Measurements from ENCODE around the gene RPTOR. TPM values are rescaled to one million over a fixed set of nuclear protein-coding genes. Genes with fewer than 3 reads are reported as not detected.

The RPTOR gene
- total and polyA plus RNA-seq, 2 experiments from 2014 or later, result 6.6 to 16.1 TPM

DNA sequence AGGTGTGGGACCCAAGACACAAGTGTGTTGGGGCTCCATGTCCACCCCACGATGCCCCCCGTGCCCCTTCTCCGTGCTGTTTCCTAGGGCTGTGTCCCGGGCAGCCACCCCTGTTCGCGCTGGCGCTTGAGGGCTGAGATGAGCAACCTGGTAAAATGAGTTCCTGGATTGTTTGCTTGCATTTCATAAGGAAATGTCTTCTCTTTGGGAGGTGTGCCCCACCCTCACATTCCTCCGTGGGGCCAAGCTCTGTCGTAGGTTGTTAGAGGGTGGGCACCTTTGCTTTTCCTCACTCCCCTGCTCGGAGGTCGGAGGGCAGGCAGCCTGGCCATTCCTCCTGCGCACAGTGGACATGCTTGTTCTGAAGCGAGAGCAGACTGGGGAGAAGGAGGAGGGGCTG, 275.7 kb downstream of the RPTOR start:
- H3F3A ChIP-seq (ENCODE audit: insufficient read depth), result no peaks in the 10 kb centered on the region
- no peaks in the 10 kb centered on the region for H3K27me3 ChIP-seq (replicated peaks; ENCODE audit: insufficient read depth)
- H3K4me1 ChIP-seq (ENCODE audit: insufficient read depth), result no peaks in the 10 kb centered on the region; the same call in 1 of the 2 replicates
- no peak overlapping the region for H3K4me3 ChIP-seq
- H4K20me1 ChIP-seq (ENCODE audit: insufficient read depth), result no peaks in the 10 kb centered on the region
- no peaks in the 10 kb centered on the region for H3K79me2 ChIP-seq (ENCODE audit: insufficient read depth)
- no peak overlapping the region for H3K27ac ChIP-seq
- H3K9me2 ChIP-seq (ENCODE audit: insufficient read depth), result no peaks in the 10 kb centered on the region
- no peak for DNase-seq
- in situ Hi-C loops (cut with MboI), result no loop called here
- no peak overlapping the region for H3K9ac ChIP-seq
- H3K4me2 ChIP-seq (ENCODE audit: unreplicated experiment), result no peak overlapping the region
- 0 out of 2 replicates have a peak, but pooled peaks cover 4% of the 10 kb centered on the region for H3K36me3 ChIP-seq (ENCODE audit: low read depth)
- TF ChIP-seq EZH2phosphoT487 (IDR thresholded peaks at IDR 0.05; ENCODE audit: insufficient read depth, low read depth) (no peak), EZH2 (IDR thresholded peaks at IDR 0.05; ENCODE audit: insufficient read depth, poor library complexity, severe bottlenecking) (no peak)
- 87 to 95% methylated on average over 12 to 13 of the region's 13 CpGs for WGBS, 2 experiments (ENCODE audit: low coverage in 1 of 2, low lambda C conversion rate in 2 of 2, missing lambda C conversion rate in 2 of 2)
- no peak overlapping the region for H2AFZ ChIP-seq
- H3K9me3 ChIP-seq (ENCODE audit: low read depth), result no peaks in the 10 kb centered on the region

DNA sequence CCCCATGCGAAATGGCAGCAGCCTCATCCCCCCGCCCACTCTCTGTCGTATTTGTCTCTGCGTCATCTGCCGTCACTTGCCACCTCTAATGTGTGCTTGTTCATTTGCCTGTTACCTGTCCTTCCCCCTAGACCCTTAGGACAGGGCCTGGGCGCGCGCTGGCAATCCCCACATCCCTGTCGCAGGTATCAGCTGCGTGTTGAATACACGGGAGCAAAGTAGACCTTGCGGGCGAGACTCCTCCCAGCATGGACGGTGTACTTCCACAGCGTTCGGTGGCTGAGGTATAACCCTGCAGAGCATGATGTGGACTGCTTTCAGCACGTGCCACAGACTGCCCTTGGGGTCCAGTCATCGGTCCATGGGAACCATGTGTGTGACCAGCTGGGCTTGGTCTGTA, 276.9 kb downstream of the RPTOR start:
- no peak for TF ChIP-seq EZH2 (IDR thresholded peaks at IDR 0.05; ENCODE audit: insufficient read depth, poor library complexity, severe bottlenecking)
- no peak for TF ChIP-seq EZH2phosphoT487 (IDR thresholded peaks at IDR 0.05; ENCODE audit: insufficient read depth, low read depth)
- Histone ChIP-seq H3F3A (ENCODE audit: insufficient read depth) (no peaks in the 10 kb centered on the region), H3K27me3 (replicated peaks; ENCODE audit: insufficient read depth) (no peaks in the 10 kb centered on the region), H3K27ac (no peak overlapping the region), H3K4me2 (ENCODE audit: unreplicated experiment) (no peak overlapping the region), H2AFZ (no peak overlapping the region), H3K36me3 (ENCODE audit: low read depth) (0 out of 2 replicates have a peak, but pooled peaks cover 4% of the 10 kb centered on the region), H3K9me3 (ENCODE audit: low read depth) (no peaks in the 10 kb centered on the region), H3K9ac (no peak overlapping the region), H3K4me1 (ENCODE audit: insufficient read depth) (peaks cover 2% of the 10 kb centered on the region; the same call in 1 of the 2 replicates), H3K79me2 (ENCODE audit: insufficient read depth) (no peaks in the 10 kb centered on the region), H4K20me1 (ENCODE audit: insufficient read depth) (no peaks in the 10 kb centered on the region), H3K4me3 (no peak overlapping the region), H3K9me2 (ENCODE audit: insufficient read depth) (no peaks in the 10 kb centered on the region)
- WGBS, 2 experiments (ENCODE audit: low coverage in 1 of 2, low lambda C conversion rate in 2 of 2, missing lambda C conversion rate in 2 of 2), result 98 to 99% methylated on average over 18 of the region's 18 CpGs
- DNase-seq, result no peak
- in situ Hi-C loops (cut with MboI), result no loop called here

DNA sequence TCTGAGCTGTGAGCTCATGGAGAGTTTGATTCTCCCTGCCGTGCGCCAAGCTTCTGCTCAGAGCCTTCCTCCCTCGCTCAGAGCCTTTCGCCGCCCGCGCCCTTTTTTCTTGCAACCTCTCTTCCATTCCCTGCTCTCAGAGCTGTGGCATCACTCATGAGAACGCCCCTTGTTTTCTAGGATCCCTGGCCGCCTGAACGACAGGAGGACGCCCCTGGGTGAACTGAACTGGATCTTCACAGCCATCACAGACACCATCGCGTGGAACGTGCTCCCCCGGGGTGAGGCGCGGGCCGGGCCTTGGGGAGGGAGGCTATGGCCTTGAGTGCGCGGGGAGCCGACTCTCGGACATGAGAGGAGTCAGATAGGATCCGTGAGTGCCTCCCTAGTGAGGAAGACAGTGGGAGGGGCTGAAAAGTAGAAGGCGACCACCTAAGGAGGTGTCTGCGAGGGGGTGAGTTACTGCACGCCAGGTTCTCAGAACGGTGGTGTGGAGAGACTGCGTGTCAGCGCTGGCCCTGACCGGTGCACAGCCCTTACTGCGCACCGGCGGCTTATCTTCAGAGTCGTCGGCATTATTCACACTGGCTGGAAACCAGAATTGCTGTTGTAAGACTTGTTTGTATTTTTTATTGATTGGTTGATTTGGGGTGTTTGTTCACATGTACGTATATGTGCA, 277.5 kb downstream of the RPTOR start:
- no peak overlapping the region for H2AFZ ChIP-seq
- no peaks in the 10 kb centered on the region for H3K79me2 ChIP-seq (ENCODE audit: insufficient read depth)
- in situ Hi-C loops (cut with MboI), result no loop called here
- no peaks in the 10 kb centered on the region for H3K9me3 ChIP-seq (ENCODE audit: low read depth)
- H3K9me2 ChIP-seq (ENCODE audit: insufficient read depth), result no peaks in the 10 kb centered on the region
- H3F3A ChIP-seq (ENCODE audit: insufficient read depth), result no peaks in the 10 kb centered on the region
- peaks cover 5% of the 10 kb centered on the region for H3K4me1 ChIP-seq (ENCODE audit: insufficient read depth)
- H3K9ac ChIP-seq, result no peak overlapping the region
- WGBS, 2 experiments (ENCODE audit: low coverage in 1 of 2, low lambda C conversion rate in 2 of 2, missing lambda C conversion rate in 2 of 2), result 97 to 98% methylated on average over 27 to 36 of the region's 36 CpGs
- no peak for DNase-seq
- no peak overlapping the region for H3K4me3 ChIP-seq
- no peaks in the 10 kb centered on the region for H4K20me1 ChIP-seq (ENCODE audit: insufficient read depth)
- H3K4me2 ChIP-seq (ENCODE audit: unreplicated experiment), result no peak overlapping the region
- H3K27me3 ChIP-seq (replicated peaks; ENCODE audit: insufficient read depth), result no peaks in the 10 kb centered on the region
- H3K27ac ChIP-seq, result no peak overlapping the region
- TF ChIP-seq EZH2phosphoT487 (IDR thresholded peaks at IDR 0.05; ENCODE audit: insufficient read depth, low read depth), result no peak
- TF ChIP-seq EZH2 (IDR thresholded peaks at IDR 0.05; ENCODE audit: insufficient read depth, poor library complexity, severe bottlenecking), result no peak
- H3K36me3 ChIP-seq (ENCODE audit: low read depth), result 0 out of 2 replicates have a peak, but pooled peaks cover 4% of the 10 kb centered on the region

DNA sequence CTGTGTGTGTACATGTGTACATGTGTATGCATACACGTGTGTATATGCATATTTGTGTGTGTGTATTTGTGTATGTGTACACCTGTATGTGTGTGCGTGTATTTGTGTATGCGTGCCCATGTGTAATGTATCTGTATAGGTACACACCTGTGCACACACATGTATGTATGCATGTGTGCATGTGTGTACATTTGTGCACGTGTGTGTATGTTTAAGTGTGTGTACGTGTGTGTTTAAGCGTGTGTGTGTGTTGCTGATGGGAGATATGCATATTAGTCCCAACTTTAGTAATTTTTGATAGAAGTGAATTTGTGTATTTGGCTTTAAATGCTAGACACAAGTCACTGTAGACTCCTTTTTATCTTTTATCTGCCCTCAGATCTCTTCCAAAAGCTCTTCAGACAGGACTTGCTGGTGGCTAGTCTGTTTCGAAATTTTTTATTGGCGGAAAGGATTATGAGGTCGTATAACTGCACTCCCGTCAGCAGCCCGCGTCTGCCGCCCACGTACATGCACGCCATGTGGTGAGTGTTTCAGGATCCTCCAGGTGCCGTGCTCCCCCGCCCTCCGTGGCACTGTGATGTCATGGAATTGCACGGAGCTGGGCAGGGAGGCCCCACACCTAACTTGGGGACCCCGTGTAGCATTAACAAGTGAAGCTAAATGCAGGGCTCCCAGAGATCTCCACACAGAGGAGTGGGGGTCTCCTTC, 278.2 kb downstream of the RPTOR start:
- no peak for DNase-seq
- Histone ChIP-seq H3K4me3 (no peak overlapping the region), H2AFZ (no peak overlapping the region), H3K4me2 (ENCODE audit: unreplicated experiment) (no peak overlapping the region), H3K4me1 (ENCODE audit: insufficient read depth) (peaks cover 11% of the 10 kb centered on the region), H4K20me1 (ENCODE audit: insufficient read depth) (no peaks in the 10 kb centered on the region), H3K36me3 (ENCODE audit: low read depth) (0 out of 2 replicates have a peak, but pooled peaks cover 4% of the 10 kb centered on the region), H3K27me3 (replicated peaks; ENCODE audit: insufficient read depth) (no peaks in the 10 kb centered on the region), H3F3A (ENCODE audit: insufficient read depth) (peaks cover 4% of the 10 kb centered on the region; the same call in 1 of the 2 replicates), H3K9me2 (ENCODE audit: insufficient read depth) (no peaks in the 10 kb centered on the region), H3K79me2 (ENCODE audit: insufficient read depth) (no peaks in the 10 kb centered on the region), H3K27ac (no peak overlapping the region), H3K9ac (no peak overlapping the region), H3K9me3 (ENCODE audit: low read depth) (no peaks in the 10 kb centered on the region)
- WGBS, 2 experiments (ENCODE audit: low coverage in 1 of 2, low lambda C conversion rate in 2 of 2, missing lambda C conversion rate in 2 of 2), result 85 to 87% methylated on average over 20 of the region's 20 CpGs
- in situ Hi-C loops (cut with MboI), result no loop called here
- no peak for TF ChIP-seq EZH2phosphoT487 (IDR thresholded peaks at IDR 0.05; ENCODE audit: insufficient read depth, low read depth)
- TF ChIP-seq EZH2 (IDR thresholded peaks at IDR 0.05; ENCODE audit: insufficient read depth, poor library complexity, severe bottlenecking), result no peak
